HepG2 (cell line): ENCODE results near the gene PIWIL1. TPM values are rescaled to one million over a fixed set of nuclear protein-coding genes. Genes with fewer than 3 reads are reported as not detected.

Experiments
- ATAC-seq: fragments of 200-7000 bp; cut with Tn5 transposase; 3 replicates; pipeline ENCODE4 v1.9.1; 2020; ENCODE audit warnings: mild to moderate bottlenecking, moderate library complexity
- BruUV-seq: library from RNA; stranded (reverse); fragments of 400-500 nt; replicated peaks from 2 replicates; lab custom pipeline; 2021; lab: Mats Ljungman, UMichigan
- CTCF ChIA-PET: fragments of 300-600 bp; formaldehyde crosslinking; extraction: SDS; loops from one replicate; lab custom pipeline; 2021; ENCODE audit warnings: low total read pairs, inconsistent platforms, low intra/inter-chr PET ratio; lab: Yijun Ruan, JAX
- POLR2A ChIA-PET: fragments of 350-600 bp; sonication (Branson Sonifier 250); formaldehyde crosslinking; loops from one replicate; lab custom pipeline; 2020; ENCODE audit warnings: antibody characterized with exemption, inconsistent platforms; lab: Yijun Ruan, JAX
- DNase-seq: peaks from one replicate; pipeline ENCODE4 v3.0.0-alpha.2; 2015; ENCODE audit warnings: low spot score
- FAIRE-seq: peaks from 3 replicates; lab custom pipeline; 2011; peaks lifted over from hg19 to GRCh38; lab: Jason Lieb, UNC
- H2AFZ ChIP-seq: one replicate; pipeline ENCODE4 v1.6.1; 2011; ENCODE audit warnings: low read length, inconsistent platforms
- H3K27ac ChIP-seq: fragments of 300-600 bp; 3 replicates; pipeline ENCODE4 v1.8.0; 2011; ENCODE audit warnings: mixed run types, mild to moderate bottlenecking, mixed read lengths, low read length, inconsistent platforms; ENCODE audit not compliant: insufficient read depth; ENCODE audit errors: extremely low read length
- H3K27me3 ChIP-seq, 2 experiments: fragments of 200-600 bp in 1 of 2; 2 replicates in 1 of 2; 3 replicates in 1 of 2; pipeline versions ENCODE4 v1.6.0 to v1.8.0; 2011; ENCODE audit warnings: low read length in 2 of 2, mild to moderate bottlenecking in 2 of 2, moderate library complexity in 2 of 2, inconsistent platforms in 1 of 2; ENCODE audit not compliant: insufficient read depth in 2 of 2, control insufficient read depth in 1 of 2
- H3K36me3 ChIP-seq, 2 experiments: fragments of 200-600 bp in 1 of 2; replicated peaks in 1 of 2; 2 replicates in 1 of 2; 3 replicates in 1 of 2; pipeline versions ENCODE4 v1.5.1 to v1.8.0; 2011; ENCODE audit warnings: low read length in 2 of 2, inconsistent platforms in 1 of 2; ENCODE audit not compliant: insufficient read depth in 2 of 2, control insufficient read depth in 1 of 2
- H3K4me1 ChIP-seq: 2 replicates; pipeline ENCODE4 v1.5.1; 2012; ENCODE audit warnings: low read length, inconsistent platforms; ENCODE audit not compliant: insufficient read depth
- H3K4me2 ChIP-seq: 2 replicates; pipeline ENCODE4 v1.6.0; 2011; ENCODE audit warnings: low read depth, low read length, inconsistent platforms
- H3K4me3 ChIP-seq, 3 experiments: fragments of 200-600 bp in 1 of 3; sonication (generic), shearing (Covaris generic) in 1 of 3; replicated peaks in 1 of 3; 2 replicates each; pipeline ENCODE4 v1.5.1; 2011 to 2016; ENCODE audit warnings: low read length in 3 of 3, inconsistent platforms in 2 of 3, low read depth in 2 of 3, mild to moderate bottlenecking in 2 of 3, control low read depth in 1 of 3, mixed read lengths in 1 of 3; ENCODE audit not compliant: insufficient read depth in 1 of 3
- H3K79me2 ChIP-seq: one replicate; pipeline ENCODE4 v1.6.1; 2011; ENCODE audit warnings: low read length, inconsistent platforms; ENCODE audit not compliant: insufficient read depth
- H3K9ac ChIP-seq: 2 replicates; pipeline ENCODE4 v1.6.0; 2011; ENCODE audit warnings: mild to moderate bottlenecking, low read depth, low read length, inconsistent platforms; ENCODE audit not compliant: insufficient read depth
- H3K9me3 ChIP-seq: 2 replicates; pipeline ENCODE4 v1.5.1; 2012; ENCODE audit warnings: mild to moderate bottlenecking, low read length
- H4K20me1 ChIP-seq: 2 replicates; pipeline ENCODE4 v1.6.0; 2011; ENCODE audit warnings: inconsistent platforms, mild to moderate bottlenecking, low read length, moderate library complexity; ENCODE audit not compliant: insufficient read depth
- AGO2 ChIP-seq: fragments of 200-400 bp; formaldehyde crosslinking; optimal IDR thresholded peaks from 2 replicates; pipeline ENCODE3; 2017; ENCODE audit warnings: mild to moderate bottlenecking, low read depth, low read length, moderate library complexity
- ELF1 ChIP-seq: sonication (generic); formaldehyde crosslinking; IDR thresholded peaks from 2 replicates; pipeline ENCODE4 v1.4.0; 2020; ENCODE audit warnings: missing genetic modification reagents
- HNRNPUL1 ChIP-seq: fragments of 200-400 bp; formaldehyde crosslinking; IDR thresholded peaks from 2 replicates; pipeline ENCODE4 v1.6.1; 2017; ENCODE audit warnings: low read depth, mild to moderate bottlenecking, low read length, moderate library complexity
- MATR3 ChIP-seq: sonication (generic); formaldehyde crosslinking; IDR thresholded peaks from 2 replicates; pipeline ENCODE4 v1.4.0; 2020; ENCODE audit warnings: missing genetic modification reagents
- PAF1 ChIP-seq: IDR thresholded peaks from 2 replicates; pipeline ENCODE4 v1.6.1; 2016; ENCODE audit warnings: missing genetic modification reagents, missing compliant biosample characterization
- PCBP1 ChIP-seq: fragments of 200-400 bp; formaldehyde crosslinking; IDR thresholded peaks from 2 replicates; pipeline ENCODE4 v1.6.1; 2017; ENCODE audit warnings: mild to moderate bottlenecking, low read depth, low read length, borderline replicate concordance
- TCF7L2 ChIP-seq: IDR thresholded peaks from 2 replicates; pipeline ENCODE4 v1.6.1; 2011; ENCODE audit warnings: mild to moderate bottlenecking, low read depth, low read length, moderate library complexity
- ZNF292 ChIP-seq: sonication (generic); formaldehyde crosslinking; IDR thresholded peaks from 2 replicates; pipeline ENCODE4 v1.8.1; 2022; ENCODE audit warnings: mild to moderate bottlenecking, low read depth, missing genetic modification reagents, borderline replicate concordance
- ZNF350 ChIP-seq: sonication (generic); formaldehyde crosslinking; IDR thresholded peaks from 2 replicates; pipeline ENCODE4 v1.4.0; 2020; ENCODE audit warnings: mild to moderate bottlenecking, low read depth, missing genetic modification reagents, borderline replicate concordance
- WGBS: methylation state at CpG from one replicate; pipeline ENCODE4 v1.1.6; 2017; ENCODE audit warnings: low lambda C conversion rate; 5-methylcytosine and 5-hydroxymethylcytosine counted together
- in situ Hi-C: cut with HindIII; loops from 2 replicates; pipeline ENCODE4 v1.10.0; 2017; ENCODE audit warnings: low pct_unique_long_range_greater_than_20kb; ENCODE audit not compliant: extremely low pct_ligation_motif_present
- intact Hi-C: fragments of 100-400 bp; cut with micrococcal nuclease; formaldehyde crosslinking; loops from one replicate; pipeline ENCODE4 v1.10.0; 2022; ENCODE audit not compliant: unreplicated experiment
- polyA plus RNA-seq, 8 experiments: library from polyadenylated mRNA; depleted of rRNA in 3 of 8; stranded (reverse) in 7 of 8; unstranded in 1 of 8; fragments of >200 nt; fragmentation: Illumina TruSeq in 4 of 8; extraction: Trizol in 4 of 8; gene quantifications; 2 replicates each; pipeline versions ENCODE4 v1.2.1 to v1.2.3, GENCODE V29; 2011 to 2016; ENCODE audit warnings: low read depth in 4 of 8, missing spikeins in 1 of 8, mixed read lengths in 1 of 8; ENCODE audit not compliant: insufficient read depth in 1 of 8
- total RNA-seq, 5 experiments: library from RNA; depleted of rRNA; stranded (reverse); fragments of >200 nt; fragmentation: Illumina TruSeq; extraction: Trizol; gene quantifications; 2 replicates each; pipeline ENCODE4 v1.2.3, GENCODE V29; 2016; ENCODE audit warnings: low read depth in 1 of 5
- TF ChIP-seq, protein P1 (sequence below): sonication (generic); formaldehyde crosslinking; IDR thresholded peaks from 2 replicates; pipeline ENCODE4 v1.4.0; 2020; ENCODE audit warnings: mild to moderate bottlenecking, missing genetic modification reagents
- TF ChIP-seq, protein P2 (sequence below): sonication (generic); formaldehyde crosslinking; IDR thresholded peaks from 2 replicates; pipeline ENCODE4 v1.4.0; 2020; ENCODE audit warnings: missing genetic modification reagents
- TF ChIP-seq, protein P3 (sequence below): sonication (generic); formaldehyde crosslinking; IDR thresholded peaks from 2 replicates; pipeline ENCODE4 v1.8.0; 2022; ENCODE audit warnings: missing genetic modification reagents, low read depth, mild to moderate bottlenecking, borderline replicate concordance
- TF ChIP-seq, protein P4 (sequence below): sonication (generic); formaldehyde crosslinking; IDR thresholded peaks from 2 replicates; pipeline ENCODE4 v1.5.1; 2020; ENCODE audit warnings: mild to moderate bottlenecking, missing genetic modification reagents, moderate library complexity
- TF ChIP-seq, protein P5 (sequence below): sonication (generic); formaldehyde crosslinking; IDR thresholded peaks from 2 replicates; pipeline ENCODE4 v1.4.0; 2020; ENCODE audit warnings: missing genetic modification reagents

Gene PIWIL1
- total and polyA plus RNA-seq, 2 of the 13 experiments (the other 11 are each of a cell fraction or from before 2014, with no cell fraction given), result not detected

DNA sequence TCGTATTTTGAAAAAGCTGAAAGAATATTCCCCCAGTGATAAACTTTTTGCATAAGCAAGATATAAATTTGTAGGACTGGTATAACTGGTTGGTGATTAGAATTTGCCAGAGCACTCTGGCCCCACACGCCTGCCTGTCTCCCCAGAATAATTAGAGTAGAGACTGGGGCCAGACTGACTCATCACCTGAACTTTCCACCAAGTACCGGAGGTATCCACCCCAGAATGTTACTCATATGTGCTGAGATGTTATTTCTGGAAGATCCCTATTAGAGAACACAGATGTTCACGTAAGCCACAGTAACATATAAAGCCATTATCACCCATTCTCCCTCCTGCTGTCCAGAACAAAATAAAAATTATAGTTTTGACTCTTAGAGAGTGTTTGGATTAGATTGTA, 49.5 kb upstream of the PIWIL1 start:
- H3K9ac ChIP-seq, result no peak overlapping the region
- H3K4me2 ChIP-seq, result no peak overlapping the region
- H3K79me2 ChIP-seq, result no peaks in the 10 kb centered on the region
- intact Hi-C loops, result no loop called here
- no peak for FAIRE-seq
- ATAC-seq, result no peak
- no peak for DNase-seq
- H3K27ac ChIP-seq, result no peak overlapping the region
- H3K9me3 ChIP-seq, result peaks cover 7% of the 10 kb centered on the region
- H3K27me3 ChIP-seq, result no peaks in the 10 kb centered on the region; a peak in 1 of 5 replicates
- H2AFZ ChIP-seq, result no peak overlapping the region
- H3K4me3 ChIP-seq, result no peak overlapping the region
- TF ChIP-seq TCF7L2 (no peak), AGO2 (no peak), ZNF292 (CRISPR knock-in tag) (no peak)
- TF ChIP-seq, protein P1, sequence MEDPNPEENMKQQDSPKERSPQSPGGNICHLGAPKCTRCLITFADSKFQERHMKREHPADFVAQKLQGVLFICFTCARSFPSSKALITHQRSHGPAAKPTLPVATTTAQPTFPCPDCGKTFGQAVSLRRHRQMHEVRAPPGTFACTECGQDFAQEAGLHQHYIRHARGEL (CRISPR knock-in tag), result no peak
- TF ChIP-seq, all 625 proteins: peak for 0
- CTCF ChIA-PET, result no interaction called here
- no TSS peak for BruUV-seq
- Histone ChIP-seq H3K4me1 (no peaks in the 10 kb centered on the region), H4K20me1 (no peaks in the 10 kb centered on the region), H3K36me3 (no peaks in the 10 kb centered on the region)
- in situ Hi-C loops, result no loop called here
- POLR2A ChIA-PET, result no interaction called here
- 7% methylated on average over 4 of the region's 4 CpGs for WGBS

DNA sequence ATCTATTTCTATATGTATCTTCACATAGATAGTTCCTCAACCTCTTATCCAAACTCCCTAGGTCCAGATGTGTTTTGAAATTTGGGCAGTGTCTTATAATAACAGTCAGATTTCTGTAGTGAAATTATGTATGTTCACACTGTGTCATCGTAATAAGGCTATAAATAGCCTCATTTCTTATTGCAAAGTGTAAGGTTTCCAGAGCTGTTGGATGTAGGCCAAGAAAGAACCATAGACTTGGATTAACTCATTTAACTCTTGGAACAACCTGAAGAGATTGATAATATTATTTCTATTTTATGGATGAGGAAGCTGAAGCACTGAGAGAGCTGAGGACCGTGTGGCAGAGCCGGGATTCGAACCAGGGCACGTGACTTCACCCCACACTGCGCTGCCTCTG, 49.0 kb upstream of the PIWIL1 start:
- H3K9me3 ChIP-seq, result peaks cover 7% of the 10 kb centered on the region
- in situ Hi-C loops, result no loop called here
- no peaks in the 10 kb centered on the region; a peak in 1 of 5 replicates for H3K27me3 ChIP-seq
- no TSS peak for BruUV-seq
- ChIA-PET CTCF (no interaction called here), POLR2A (no interaction called here)
- H3K9ac ChIP-seq, result no peak overlapping the region
- H3K79me2 ChIP-seq, result no peaks in the 10 kb centered on the region
- H3K36me3 ChIP-seq, result no peaks in the 10 kb centered on the region
- no peak overlapping the region for H3K4me3 ChIP-seq
- no peak overlapping the region for H3K4me2 ChIP-seq
- DNase-seq (no peak), ATAC-seq (no peak), FAIRE-seq (no peak)
- H4K20me1 ChIP-seq, result no peaks in the 10 kb centered on the region
- H3K27ac ChIP-seq, result no peak overlapping the region
- no peak overlapping the region for H2AFZ ChIP-seq
- 12% methylated on average over 6 of the region's 6 CpGs for WGBS
- no peaks in the 10 kb centered on the region for H3K4me1 ChIP-seq
- intact Hi-C loops, result no loop called here
- TF ChIP-seq HNRNPUL1, result no peak
- no peak for TF ChIP-seq MATR3 (CRISPR knock-in tag)
- TF ChIP-seq ELF1, result no peak
- TF ChIP-seq, protein P2, sequence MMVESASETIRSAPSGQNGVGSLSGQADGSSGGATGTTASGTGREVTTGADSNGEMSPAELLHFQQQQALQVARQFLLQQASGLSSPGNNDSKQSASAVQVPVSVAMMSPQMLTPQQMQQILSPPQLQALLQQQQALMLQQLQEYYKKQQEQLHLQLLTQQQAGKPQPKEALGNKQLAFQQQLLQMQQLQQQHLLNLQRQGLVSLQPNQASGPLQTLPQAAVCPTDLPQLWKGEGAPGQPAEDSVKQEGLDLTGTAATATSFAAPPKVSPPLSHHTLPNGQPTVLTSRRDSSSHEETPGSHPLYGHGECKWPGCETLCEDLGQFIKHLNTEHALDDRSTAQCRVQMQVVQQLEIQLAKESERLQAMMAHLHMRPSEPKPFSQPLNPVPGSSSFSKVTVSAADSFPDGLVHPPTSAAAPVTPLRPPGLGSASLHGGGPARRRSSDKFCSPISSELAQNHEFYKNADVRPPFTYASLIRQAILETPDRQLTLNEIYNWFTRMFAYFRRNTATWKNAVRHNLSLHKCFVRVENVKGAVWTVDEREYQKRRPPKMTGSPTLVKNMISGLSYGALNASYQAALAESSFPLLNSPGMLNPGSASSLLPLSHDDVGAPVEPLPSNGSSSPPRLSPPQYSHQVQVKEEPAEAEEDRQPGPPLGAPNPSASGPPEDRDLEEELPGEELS, result no peak
- TF ChIP-seq, protein P3, sequence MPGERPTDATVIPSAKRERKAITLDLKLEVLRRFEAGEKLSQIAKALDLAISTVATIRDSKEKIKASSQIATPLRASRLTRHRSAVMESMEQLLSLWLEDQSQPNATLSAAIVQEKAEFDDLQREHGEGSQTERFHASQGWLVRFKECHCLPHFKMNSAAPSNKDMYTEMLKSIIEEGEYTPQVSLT, result no peak
- TF ChIP-seq, protein P4, sequence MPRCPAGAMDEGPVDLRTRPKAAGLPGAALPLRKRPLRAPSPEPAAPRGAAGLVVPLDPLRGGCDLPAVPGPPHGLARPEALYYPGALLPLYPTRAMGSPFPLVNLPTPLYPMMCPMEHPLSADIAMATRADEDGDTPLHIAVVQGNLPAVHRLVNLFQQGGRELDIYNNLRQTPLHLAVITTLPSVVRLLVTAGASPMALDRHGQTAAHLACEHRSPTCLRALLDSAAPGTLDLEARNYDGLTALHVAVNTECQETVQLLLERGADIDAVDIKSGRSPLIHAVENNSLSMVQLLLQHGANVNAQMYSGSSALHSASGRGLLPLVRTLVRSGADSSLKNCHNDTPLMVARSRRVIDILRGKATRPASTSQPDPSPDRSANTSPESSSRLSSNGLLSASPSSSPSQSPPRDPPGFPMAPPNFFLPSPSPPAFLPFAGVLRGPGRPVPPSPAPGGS (CRISPR knock-in tag), result no peak
- TF ChIP-seq ZNF350 (CRISPR knock-in tag), result no peak
- TF ChIP-seq, protein P5, sequence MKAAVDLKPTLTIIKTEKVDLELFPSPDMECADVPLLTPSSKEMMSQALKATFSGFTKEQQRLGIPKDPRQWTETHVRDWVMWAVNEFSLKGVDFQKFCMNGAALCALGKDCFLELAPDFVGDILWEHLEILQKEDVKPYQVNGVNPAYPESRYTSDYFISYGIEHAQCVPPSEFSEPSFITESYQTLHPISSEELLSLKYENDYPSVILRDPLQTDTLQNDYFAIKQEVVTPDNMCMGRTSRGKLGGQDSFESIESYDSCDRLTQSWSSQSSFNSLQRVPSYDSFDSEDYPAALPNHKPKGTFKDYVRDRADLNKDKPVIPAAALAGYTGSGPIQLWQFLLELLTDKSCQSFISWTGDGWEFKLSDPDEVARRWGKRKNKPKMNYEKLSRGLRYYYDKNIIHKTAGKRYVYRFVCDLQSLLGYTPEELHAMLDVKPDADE (CRISPR knock-in tag), result no peak
- no peak for TF ChIP-seq PAF1 (CRISPR knock-in tag)
- no peak for TF ChIP-seq PCBP1
